ENCODE results near the gene ADAMTS12.

ADAMTS12 gene

DNA sequence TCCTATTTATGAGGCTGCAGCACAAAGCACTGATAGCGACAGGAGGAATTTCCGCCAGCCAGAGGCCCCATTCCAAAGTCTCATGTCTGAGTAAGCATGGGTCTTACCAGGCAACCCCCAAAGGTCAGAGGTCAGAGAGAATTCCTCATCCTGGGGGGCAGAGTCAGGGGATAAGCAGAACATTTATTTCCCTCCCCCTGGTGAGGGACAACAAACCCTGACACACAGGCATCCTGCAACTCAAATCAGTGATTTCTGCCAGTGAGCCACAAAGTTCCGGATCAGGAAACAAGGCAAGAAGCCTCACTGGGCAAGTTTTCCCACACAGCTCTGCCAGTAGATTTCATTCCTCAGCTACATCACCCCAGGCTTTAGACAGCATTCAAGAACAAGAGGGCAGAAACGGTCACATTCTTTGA lies 37.0 kb downstream of the ADAMTS12 start:
- H3K27ac ChIP-seq = no peak overlapping the region

DNA sequence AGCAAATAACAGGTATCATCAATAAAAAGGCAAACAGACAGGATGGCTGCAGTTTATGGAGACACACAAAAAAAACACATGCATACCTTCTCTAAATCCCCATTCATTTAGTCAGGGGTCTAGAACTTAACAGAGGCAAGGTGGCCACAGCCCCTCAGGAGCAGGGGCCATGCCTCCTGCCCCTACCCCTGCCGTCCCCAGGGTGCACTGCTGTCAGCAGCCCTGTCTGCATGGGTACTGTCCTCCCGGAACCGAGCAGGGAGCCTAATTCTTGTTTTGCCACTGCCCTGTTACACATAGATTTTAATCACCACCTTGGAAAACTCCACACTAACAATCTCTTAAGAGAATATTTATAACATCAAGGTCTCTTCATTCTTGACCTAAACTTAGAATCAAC lies 39.0 kb downstream of the ADAMTS12 start:
- no peak for TF ChIP-seq ZFX (IDR thresholded peaks at IDR 0.05)
- TF ChIP-seq, protein P1, sequence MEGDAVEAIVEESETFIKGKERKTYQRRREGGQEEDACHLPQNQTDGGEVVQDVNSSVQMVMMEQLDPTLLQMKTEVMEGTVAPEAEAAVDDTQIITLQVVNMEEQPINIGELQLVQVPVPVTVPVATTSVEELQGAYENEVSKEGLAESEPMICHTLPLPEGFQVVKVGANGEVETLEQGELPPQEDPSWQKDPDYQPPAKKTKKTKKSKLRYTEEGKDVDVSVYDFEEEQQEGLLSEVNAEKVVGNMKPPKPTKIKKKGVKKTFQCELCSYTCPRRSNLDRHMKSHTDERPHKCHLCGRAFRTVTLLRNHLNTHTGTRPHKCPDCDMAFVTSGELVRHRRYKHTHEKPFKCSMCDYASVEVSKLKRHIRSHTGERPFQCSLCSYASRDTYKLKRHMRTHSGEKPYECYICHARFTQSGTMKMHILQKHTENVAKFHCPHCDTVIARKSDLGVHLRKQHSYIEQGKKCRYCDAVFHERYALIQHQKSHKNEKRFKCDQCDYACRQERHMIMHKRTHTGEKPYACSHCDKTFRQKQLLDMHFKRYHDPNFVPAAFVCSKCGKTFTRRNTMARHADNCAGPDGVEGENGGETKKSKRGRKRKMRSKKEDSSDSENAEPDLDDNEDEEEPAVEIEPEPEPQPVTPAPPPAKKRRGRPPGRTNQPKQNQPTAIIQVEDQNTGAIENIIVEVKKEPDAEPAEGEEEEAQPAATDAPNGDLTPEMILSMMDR (conservative IDR thresholded peaks at IDR 0.05) = no peak
- H3K27ac ChIP-seq = no peak overlapping the region

More for the DNA sequence above, 37.0 kb downstream of the ADAMTS12 start:
- TF ChIP-seq, protein P1 (conservative IDR thresholded peaks at IDR 0.05) = no peak
- no peak for TF ChIP-seq ZFX (IDR thresholded peaks at IDR 0.05)

GRCh38 chr5:33852319-33852718 lies 39.5 kb downstream of the ADAMTS12 start:
- no peak overlapping the region for H3K27ac ChIP-seq
- TF ChIP-seq, protein P1 (conservative IDR thresholded peaks at IDR 0.05) = no peak
- no peak for TF ChIP-seq ZFX (IDR thresholded peaks at IDR 0.05)

DNA sequence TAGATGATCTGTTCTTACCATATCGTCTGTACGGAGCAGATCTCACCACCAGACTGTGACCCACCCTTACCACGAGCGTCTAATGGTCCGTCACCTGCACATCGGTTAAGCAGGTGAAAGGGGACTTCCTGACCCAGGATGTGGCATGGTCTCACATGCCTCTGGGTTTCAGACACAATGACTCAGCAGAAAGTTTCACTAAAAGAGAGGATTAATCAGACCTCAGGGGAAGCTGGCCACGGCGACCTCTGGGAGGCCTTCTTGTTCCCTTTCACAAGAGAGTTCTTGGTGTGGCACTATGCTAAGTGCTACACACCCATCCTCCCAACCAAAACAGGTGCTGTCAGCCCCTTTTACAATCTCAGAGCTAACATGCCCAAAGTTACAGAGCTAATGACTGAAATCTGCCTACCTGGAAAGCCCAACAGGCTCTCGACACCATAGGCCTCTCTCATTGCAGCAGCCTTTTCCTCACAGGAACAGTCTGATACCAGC lies 41.6 kb downstream of the ADAMTS12 start:
- H3K27ac ChIP-seq = no peak overlapping the region
- TF ChIP-seq, protein P1 (conservative IDR thresholded peaks at IDR 0.05) = no peak
- TF ChIP-seq ZFX (IDR thresholded peaks at IDR 0.05) = no peak

GRCh38 chr5:33848554-33848953 lies 43.2 kb downstream of the ADAMTS12 start:
- TF ChIP-seq, protein P1 (conservative IDR thresholded peaks at IDR 0.05) = no peak
- TF ChIP-seq ZFX (IDR thresholded peaks at IDR 0.05) = no peak
- H3K27ac ChIP-seq = no peak overlapping the region

DNA sequence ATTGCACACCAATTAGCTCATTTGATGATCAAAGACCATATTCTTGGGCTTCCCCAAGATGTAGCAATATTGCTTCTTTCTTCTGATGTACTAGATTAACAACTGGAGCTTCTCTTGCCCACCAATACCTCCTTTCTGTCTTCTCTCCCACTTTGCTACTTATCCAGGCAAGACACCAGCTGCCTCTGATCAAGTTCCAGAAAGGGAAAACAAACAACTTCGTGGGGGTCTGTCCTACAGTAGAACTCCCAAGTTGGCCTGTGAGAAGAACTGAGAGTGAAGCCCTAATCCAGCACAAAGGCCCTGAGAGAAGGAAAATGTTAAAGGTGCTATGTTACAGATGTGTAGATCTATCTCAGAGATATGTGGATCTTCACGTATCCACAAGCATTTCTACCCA lies 44.9 kb downstream of the ADAMTS12 start:
- H3K27ac ChIP-seq = no peak overlapping the region
- no peak for TF ChIP-seq ZFX (IDR thresholded peaks at IDR 0.05)
- TF ChIP-seq, protein P1 (conservative IDR thresholded peaks at IDR 0.05) = no peak

DNA sequence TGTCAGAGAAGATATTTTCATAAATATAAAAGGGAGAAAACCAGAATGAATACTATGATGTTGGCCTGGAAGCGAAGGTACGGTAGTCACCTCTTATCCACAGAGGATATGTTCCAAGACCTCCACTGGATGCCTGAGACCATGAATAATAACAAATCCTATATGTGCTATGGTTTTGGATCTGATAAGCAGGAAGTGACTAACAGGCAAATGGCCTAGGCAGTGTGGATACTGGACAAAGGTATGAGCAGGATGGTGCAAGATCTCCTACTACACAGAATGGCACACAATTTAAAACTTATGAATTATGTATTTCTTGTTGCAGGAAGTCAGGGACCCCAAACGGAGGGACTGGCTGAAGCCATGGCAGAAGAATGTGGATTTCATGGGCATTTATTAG lies 48.2 kb downstream of the ADAMTS12 start:
- TF ChIP-seq, protein P1 (conservative IDR thresholded peaks at IDR 0.05) = no peak
- no peak for TF ChIP-seq ZFX (IDR thresholded peaks at IDR 0.05)
- no peak overlapping the region for H3K27ac ChIP-seq
